MCF 10A (cell line): ENCODE results near the gene EIF4ENIF1. TPM values are rescaled to one million over a fixed set of nuclear protein-coding genes. Genes with fewer than 3 reads are reported as not detected.
A peak's percentile ranks its signal among the peaks of the same experiment; 100 is the strongest.

Experiments used
- BruUV-seq: library from RNA; stranded (reverse); fragments of 400-500 nt; replicated peaks from 2 replicates; lab custom pipeline; 2021; lab: Mats Ljungman, UMichigan
- CTCF ChIA-PET: fragments of 300-600 bp; sonication (Branson Sonifier 250); formaldehyde crosslinking; extraction: SDS; loops from one replicate; lab custom pipeline; 2021; ENCODE audit warnings: antibody characterized with exemption, inconsistent platforms; lab: Yijun Ruan, JAX
- POLR2A ChIA-PET: fragments of 300-600, 350-650 bp; sonication (Branson Sonifier 250); formaldehyde crosslinking; extraction: SDS; loops from one replicate; lab custom pipeline; 2020; ENCODE audit warnings: antibody characterized with exemption, inconsistent platforms; lab: Yijun Ruan, JAX
- DNase-seq: peaks from one replicate; pipeline ENCODE4 v3.0.0-alpha.2; 2018; ENCODE audit not compliant: unreplicated experiment
- H3K27ac Mint-ChIP-seq: one replicate; pipeline ENCODE4 v1.8.0; 2022; ENCODE audit warnings: mild to moderate bottlenecking, low read depth, mixed read lengths; ENCODE audit not compliant: unreplicated experiment
- H3K27me3 Mint-ChIP-seq: one replicate; pipeline ENCODE4 v1.8.0; 2022; ENCODE audit warnings: mixed read lengths; ENCODE audit not compliant: insufficient read depth, unreplicated experiment
- H3K36me3 Mint-ChIP-seq: one replicate; pipeline ENCODE4 v1.8.0; 2022; ENCODE audit warnings: mild to moderate bottlenecking, moderate library complexity, mixed read lengths; ENCODE audit not compliant: insufficient read depth, unreplicated experiment
- H3K4me1 Mint-ChIP-seq: one replicate; pipeline ENCODE4 v1.8.0; 2022; ENCODE audit warnings: mixed read lengths; ENCODE audit not compliant: insufficient read depth, unreplicated experiment
- H3K4me3 Mint-ChIP-seq: one replicate; pipeline ENCODE4 v1.8.0; 2022; ENCODE audit warnings: mild to moderate bottlenecking, moderate library complexity, mixed read lengths; ENCODE audit not compliant: unreplicated experiment
- H3K9me3 Mint-ChIP-seq: one replicate; pipeline ENCODE4 v1.8.0; 2022; ENCODE audit warnings: mixed read lengths; ENCODE audit not compliant: unreplicated experiment
- CTCF ChIP-seq: fragments of 200-600 bp; IDR thresholded peaks from one replicate; pipeline ENCODE4 v1.8.0; 2022; ENCODE audit warnings: antibody characterized with exemption, mild to moderate bottlenecking; ENCODE audit not compliant: unreplicated experiment
- intact Hi-C: fragments of 100-400 bp; cut with micrococcal nuclease; formaldehyde crosslinking; loops from 2 replicates; pipeline ENCODE4 v1.14.1; 2022
- total RNA-seq: library from RNA; stranded (reverse); gene quantifications from 2 replicates; pipeline ENCODE4 v1.2.3, GENCODE V29; 2022

The EIF4ENIF1 gene
- total RNA-seq, 1 experiment from 2014 or later = 25.6 TPM

DNA sequence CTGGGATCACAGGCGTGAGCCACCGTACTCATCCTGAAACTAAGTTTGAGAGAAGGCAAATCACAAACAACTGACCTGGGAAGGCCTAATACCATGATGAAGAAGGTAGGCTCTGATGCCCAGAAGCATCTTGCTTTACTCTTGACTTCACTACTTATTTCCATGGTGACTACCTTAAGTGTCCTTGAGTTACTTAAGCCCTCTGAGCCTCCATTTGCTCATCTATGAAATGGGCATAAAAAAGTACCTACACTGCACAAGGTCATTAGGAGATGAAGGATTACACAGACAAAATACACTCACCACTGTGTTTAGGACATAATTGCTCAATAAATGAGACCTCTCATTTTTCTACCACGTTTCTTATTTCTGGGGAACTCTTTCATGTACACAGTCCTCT, 27.9 kb downstream of the EIF4ENIF1 start:
- TF ChIP-seq CTCF = no peak
- no TSS peak for BruUV-seq
- H3K4me3 Mint-ChIP-seq = no peak overlapping the region
- no peak overlapping the region for H3K27ac Mint-ChIP-seq
- DNase-seq = no peak
- H3K27me3 Mint-ChIP-seq = no peaks in the 10 kb centered on the region
- no peaks in the 10 kb centered on the region for H3K9me3 Mint-ChIP-seq
- intact Hi-C loops = no loop called here
- ChIA-PET POLR2A (no interaction called here), CTCF (no interaction called here)
- H3K36me3 Mint-ChIP-seq = peaks cover 97% of the 10 kb centered on the region
- H3K4me1 Mint-ChIP-seq = no peaks in the 10 kb centered on the region

DNA sequence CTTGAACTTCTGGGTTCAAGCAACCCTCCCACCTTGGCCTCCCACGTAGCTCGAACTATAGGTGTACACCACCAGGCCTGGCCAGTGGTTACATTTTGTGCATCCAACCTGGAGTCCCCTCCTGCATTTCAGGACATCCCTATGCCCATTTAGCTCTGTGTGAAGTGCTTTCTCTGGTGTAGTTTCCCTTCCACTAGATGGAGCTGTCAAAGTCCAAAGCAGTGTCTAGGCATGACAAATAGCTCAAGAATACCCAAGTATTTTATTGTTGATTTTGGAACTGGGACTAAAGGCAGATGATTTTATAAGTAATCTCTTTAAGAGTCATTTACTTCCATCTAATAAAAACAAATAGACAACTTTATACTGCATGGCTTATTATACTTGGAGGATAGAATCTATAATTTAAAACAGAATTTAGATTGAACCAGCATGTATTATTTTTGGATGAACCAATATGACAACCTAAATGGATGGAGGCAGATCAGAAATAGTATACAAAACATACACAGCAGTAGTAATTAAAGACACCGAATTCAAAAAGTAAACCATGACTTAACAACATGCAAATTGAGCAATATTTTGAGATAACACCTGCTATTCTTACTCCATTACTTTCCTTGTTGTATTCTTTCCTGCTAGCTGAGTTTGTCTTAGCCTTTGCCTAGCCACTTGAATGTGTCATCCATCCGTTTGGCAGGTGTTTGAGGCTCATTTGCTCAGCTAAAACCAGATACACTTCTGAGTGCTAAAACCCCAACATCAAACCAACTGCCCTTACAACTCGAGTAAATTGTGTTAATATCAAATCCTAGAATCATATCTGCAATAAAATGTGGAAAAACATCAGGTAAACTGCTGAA, 37.7 kb downstream of the EIF4ENIF1 start:
- TF ChIP-seq CTCF = peak; percentile 38
- Mint-ChIP-seq H3K27me3 (no peaks in the 10 kb centered on the region), H3K27ac (no peak overlapping the region), H3K36me3 (peaks cover 77% of the 10 kb centered on the region), H3K4me1 (peaks cover 7% of the 10 kb centered on the region), H3K9me3 (no peaks in the 10 kb centered on the region), H3K4me3 (no peak overlapping the region)
- intact Hi-C loops = loop anchor here (2.0 kb wide), 1 partner anchor 181 kb away; no protein-coding TSS in a partner anchor
- POLR2A ChIA-PET = interaction anchor here (0.5 to 1.5 kb wide), 6 partner anchors 9 to 292 kb away, joined by 3 to 5 read pairs (median 3); partner anchors contain the start of gene SFI1
- CTCF ChIA-PET = interaction anchor here (0.6 to 1.8 kb wide), 18 partner anchors 9 to 517 kb away, joined by 3 to 17 read pairs (median 3); no protein-coding TSS in a partner anchor
- no TSS peak for BruUV-seq
- DNase-seq = peak; percentile 60

GRCh38 chr22:31449506-31449905, 40.1 kb downstream of the EIF4ENIF1 start:
- peaks cover 75% of the 10 kb centered on the region for H3K36me3 Mint-ChIP-seq
- no peaks in the 10 kb centered on the region for H3K9me3 Mint-ChIP-seq
- peaks cover 7% of the 10 kb centered on the region for H3K4me1 Mint-ChIP-seq
- no peak for DNase-seq
- CTCF ChIA-PET = interaction anchor here (0.6 kb wide), 1 partner anchor 270 kb away, joined by 4 read pairs; no protein-coding TSS in a partner anchor
- H3K4me3 Mint-ChIP-seq = no peak overlapping the region
- POLR2A ChIA-PET = interaction anchor here (1.2 kb wide), 1 partner anchor 10 kb away, joined by 4 read pairs; no protein-coding TSS in a partner anchor
- no peak overlapping the region for H3K27ac Mint-ChIP-seq
- BruUV-seq = no TSS peak
- intact Hi-C loops = no loop called here
- TF ChIP-seq CTCF = no peak
- H3K27me3 Mint-ChIP-seq = no peaks in the 10 kb centered on the region

DNA sequence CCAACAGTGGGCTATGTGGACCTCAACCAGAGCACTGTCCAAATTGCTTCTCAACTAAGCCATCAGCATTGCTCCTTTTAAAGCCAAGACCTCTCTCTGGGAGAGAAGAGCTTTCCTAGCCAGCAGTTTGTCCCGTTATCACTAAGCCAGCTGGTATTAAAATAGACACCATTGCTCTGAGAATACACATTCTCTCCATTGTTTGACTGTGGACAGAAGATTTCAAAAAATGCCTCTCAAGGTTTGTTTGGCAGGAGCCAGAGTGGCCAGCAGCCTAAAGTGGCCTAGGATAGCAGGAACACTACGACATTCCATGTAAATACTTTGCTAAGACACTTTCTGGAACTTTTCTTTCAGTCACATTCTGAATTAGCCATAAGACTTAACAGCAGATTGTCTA, 41.3 kb downstream of the EIF4ENIF1 start:
- no peaks in the 10 kb centered on the region for H3K9me3 Mint-ChIP-seq
- H3K27me3 Mint-ChIP-seq = no peaks in the 10 kb centered on the region
- no TSS peak for BruUV-seq
- intact Hi-C loops = no loop called here
- TF ChIP-seq CTCF = no peak
- H3K36me3 Mint-ChIP-seq = peaks cover 75% of the 10 kb centered on the region
- H3K4me1 Mint-ChIP-seq = peaks cover 7% of the 10 kb centered on the region
- ChIA-PET CTCF (interaction anchor here (0.6 to 1.6 kb wide), 2 partner anchors 18 to 108 kb away, joined by 5 read pairs; no protein-coding TSS in a partner anchor), POLR2A (interaction anchor here (0.7 to 1.4 kb wide), 3 partner anchors 9 to 255 kb away, joined by 3 to 4 read pairs (median 3); no protein-coding TSS in a partner anchor)
- no peak overlapping the region for H3K4me3 Mint-ChIP-seq
- DNase-seq = no peak
- H3K27ac Mint-ChIP-seq = no peak overlapping the region
